Naive thymus-derived CD4-positive, alpha-beta T cell (primary cell): ENCODE measurements around the gene CFAP57. TPM values are rescaled to one million over a fixed set of nuclear protein-coding genes. Genes with fewer than 3 reads are reported as not detected.
A peak's percentile ranks its signal among the peaks of the same experiment; 100 is the strongest.

Experiments
- ATAC-seq: fragments of 150-1000 bp; cut with Tn5 transposase; 2 replicates; pipeline ENCODE4 v1.10.0; 2021; ENCODE audit warnings: mild to moderate bottlenecking, moderate library complexity
- CTCF ChIA-PET: fragments of 350-600 bp; sonication (Branson Sonifier 250); formaldehyde crosslinking; loops from one replicate; lab custom pipeline; 2021; ENCODE audit warnings: antibody characterized with exemption; lab: Charles Lee
- POLR2A ChIA-PET: fragments of 350-600 bp; sonication (Branson Sonifier 250); formaldehyde crosslinking; loops from one replicate; lab custom pipeline; 2021; ENCODE audit warnings: antibody characterized with exemption, inconsistent platforms; lab: Charles Lee
- DNase-seq, 9 donors: peaks; one replicate each; pipeline versions ENCODE4 v3.0.0 to v3.0.0-alpha.2; 2020 to 2022; ENCODE audit warnings: mixed read lengths in 1 of 9
- H3K27ac ChIP-seq: one replicate; pipeline ENCODE4 v1.7.0; 2013; ENCODE audit warnings: mild to moderate bottlenecking, low read depth, low read length, moderate library complexity
- H3K27me3 ChIP-seq, 2 donors: one replicate each; pipeline ENCODE4 v1.7.0; 2013; ENCODE audit warnings: low read length in 2 of 2, mild to moderate bottlenecking in 2 of 2, moderate library complexity in 2 of 2; ENCODE audit not compliant: control insufficient read depth in 2 of 2, insufficient read depth in 2 of 2
- H3K36me3 ChIP-seq, 3 experiments: 1 replicate in 2 of 3; 2 replicates in 1 of 3; pipeline ENCODE4 v1.7.0; 2013; ENCODE audit warnings: low read length in 3 of 3, mild to moderate bottlenecking in 3 of 3, moderate library complexity in 1 of 3; ENCODE audit not compliant: insufficient read depth in 3 of 3, control insufficient read depth in 2 of 3
- H3K4me1 ChIP-seq, 2 donors: one replicate each; pipeline ENCODE4 v1.7.0; 2013; ENCODE audit warnings: low read length in 2 of 2, mild to moderate bottlenecking in 2 of 2, moderate library complexity in 1 of 2; ENCODE audit not compliant: control insufficient read depth in 2 of 2, insufficient read depth in 2 of 2
- H3K4me3 ChIP-seq: 2 replicates; pipeline ENCODE4 v1.7.0; 2013; ENCODE audit warnings: mild to moderate bottlenecking, low read length
- H3K9me3 ChIP-seq, 3 experiments: 1 replicate in 2 of 3; 2 replicates in 1 of 3; pipeline ENCODE4 v1.7.0; 2013; ENCODE audit warnings: low read length in 3 of 3; ENCODE audit not compliant: control insufficient read depth in 2 of 3
- H3K27ac Mint-ChIP-seq, 9 donors: one replicate each; pipeline ENCODE4 v1.8.0; 2020 to 2022; ENCODE audit warnings: mixed read lengths in 9 of 9, mild to moderate bottlenecking in 8 of 9, moderate library complexity in 5 of 9, inconsistent platforms in 2 of 9
- H3K27me3 Mint-ChIP-seq, 5 donors: one replicate each; pipeline ENCODE4 v1.8.0; 2021 to 2022; ENCODE audit warnings: mixed read lengths in 5 of 5, mild to moderate bottlenecking in 1 of 5
- H3K36me3 Mint-ChIP-seq, 5 donors: one replicate each; pipeline ENCODE4 v1.8.0; 2020 to 2022; ENCODE audit warnings: mixed read lengths in 5 of 5, mild to moderate bottlenecking in 3 of 5, inconsistent platforms in 1 of 5
- H3K4me1 Mint-ChIP-seq, 7 donors: one replicate each; pipeline ENCODE4 v1.8.0; 2020 to 2022; ENCODE audit warnings: mixed read lengths in 7 of 7, mild to moderate bottlenecking in 3 of 7, inconsistent platforms in 1 of 7
- H3K4me3 Mint-ChIP-seq, 10 donors: one replicate each; pipeline ENCODE4 v1.8.0; 2020 to 2022; ENCODE audit warnings: mild to moderate bottlenecking in 10 of 10, mixed read lengths in 10 of 10, moderate library complexity in 6 of 10, inconsistent platforms in 2 of 10
- H3K9me3 Mint-ChIP-seq, 11 donors: one replicate each; pipeline ENCODE4 v1.8.0; 2020 to 2022; ENCODE audit warnings: mixed read lengths in 11 of 11, mild to moderate bottlenecking in 4 of 11, inconsistent platforms in 1 of 11, moderate library complexity in 1 of 11
- intact Hi-C, 2 donors: fragments of 100-400 bp; cut with micrococcal nuclease; formaldehyde crosslinking; loops; one replicate each; pipeline ENCODE4 v1.15.1; 2023
- polyA plus RNA-seq, 2 donors: library from polyadenylated mRNA; unstranded; fragments of 300-500 nt; fragmentation: Illumina TruSeq; gene quantifications; one replicate each; pipeline ENCODE4 v1.2.3, GENCODE V29; 2021
- total RNA-seq, 6 experiments: library from RNA in 5 of 6; stranded (reverse) in 5 of 6; gene quantifications; 1 replicate in 5 of 6; 2 replicates in 1 of 6; pipeline ENCODE4 v1.2.3 and lab custom pipeline; 2021 to 2026

CFAP57 gene
- total and polyA plus RNA-seq, 7 experiments from 2014 or later: 0.07 TPM; not detected in 6

DNA sequence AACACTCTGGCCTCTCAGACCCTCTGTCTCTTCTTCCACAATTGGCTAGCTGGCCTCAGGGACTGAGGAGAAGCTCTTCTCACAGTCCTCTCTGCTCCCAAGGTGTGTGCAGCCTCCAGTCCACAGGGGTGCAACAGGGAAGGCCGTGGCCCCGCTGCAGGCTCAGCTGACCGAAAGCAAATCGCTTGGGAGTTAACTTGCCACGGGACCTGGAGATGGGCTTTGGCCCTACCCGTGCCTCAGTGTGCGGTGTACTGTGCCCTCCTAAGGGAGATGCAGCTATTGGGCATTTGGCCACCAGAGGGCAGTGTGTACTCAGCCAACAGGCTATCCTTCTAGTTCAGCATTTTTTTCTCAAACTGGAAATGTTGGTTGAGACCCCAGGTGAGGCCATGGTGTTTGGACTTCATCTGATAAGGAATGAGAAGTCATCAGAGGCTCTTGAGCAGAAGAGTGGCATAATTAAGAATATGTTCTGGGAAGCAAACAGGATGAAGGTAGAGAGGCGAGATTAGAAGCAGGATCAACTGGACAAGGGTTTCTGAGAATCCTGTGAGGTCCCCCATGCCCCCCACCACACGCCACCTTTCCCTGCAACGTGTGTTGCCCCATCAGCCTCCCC lies 55.1 kb downstream of the CFAP57 start:
- H3K27me3 Mint-ChIP-seq: peaks cover 0 to 17% (median 0%) of the 10 kb centered on the region in 5 donors
- Histone ChIP-seq H3K4me1 (no peaks in the 10 kb centered on the region), H3K9me3 (no peaks in the 10 kb centered on the region), H3K27me3 (no peaks in the 10 kb centered on the region), H3K36me3 (no peaks in the 10 kb centered on the region), H3K27ac (no peak overlapping the region), H3K4me3 (no peak overlapping the region)
- H3K9me3 Mint-ChIP-seq: peaks cover 0 to 1% (median 0%) of the 10 kb centered on the region in 11 donors
- peak overlapping the region in 3 of 9 donors; percentile 20 to 41 (median 33) for H3K27ac Mint-ChIP-seq
- H3K36me3 Mint-ChIP-seq: no peaks in the 10 kb centered on the region
- CTCF ChIA-PET: interaction anchor here (0.5 to 2.0 kb wide), 14 partner anchors 8 to 762 kb away, joined by 3 to 60 read pairs (median 3); partner anchors contain the start of genes MED8 and SZT2
- no peak overlapping the region for H3K4me3 Mint-ChIP-seq
- POLR2A ChIA-PET: interaction anchor here (1.5 kb wide), 1 partner anchor 188 kb away, joined by 10 read pairs; no protein-coding TSS in a partner anchor
- intact Hi-C loops: loop anchor here (1.0 to 10.0 kb wide), 8 partner anchors 131 to 708 kb away; partner anchors contain the start of genes CDC20 (in 2 of the 2), ARTN (in 1 of the 2), ELOVL1 (in 1 of the 2) and PTPRF (in 1 of the 2)
- DNase-seq (peak; percentile 50 to 86 (median 76)), ATAC-seq (peak; percentile 94)
- H3K4me1 Mint-ChIP-seq: peaks cover 0 to 8% (median 0%) of the 10 kb centered on the region in 7 donors

GRCh38 chr1:43229826-43230780 lies 58.0 kb downstream of the CFAP57 start:
- Mint-ChIP-seq H3K27me3 (peaks cover 3 to 13% (median 5%) of the 10 kb centered on the region in 5 donors), H3K4me3 (no peak overlapping the region)

GRCh38 chr1:43232074-43232473 lies 59.9 kb downstream of the CFAP57 start:
- no peak overlapping the region for H3K27ac ChIP-seq
- Mint-ChIP-seq H3K4me3 (no peak overlapping the region), H3K9me3 (no peaks in the 10 kb centered on the region), H3K36me3 (no peaks in the 10 kb centered on the region), H3K4me1 (peaks cover 0 to 6% (median 0%) of the 10 kb centered on the region in 7 donors), H3K27ac (no peak overlapping the region), H3K27me3 (peaks cover 3 to 8% (median 5%) of the 10 kb centered on the region in 5 donors)
- H3K36me3 ChIP-seq: no peaks in the 10 kb centered on the region
- H3K27me3 ChIP-seq: no peaks in the 10 kb centered on the region
- no peak for DNase-seq
- POLR2A ChIA-PET: no interaction called here
- intact Hi-C loops: no loop called here
- no peak overlapping the region for H3K4me3 ChIP-seq
- no peaks in the 10 kb centered on the region for H3K9me3 ChIP-seq
- H3K4me1 ChIP-seq: no peaks in the 10 kb centered on the region
- ATAC-seq: no peak
- CTCF ChIA-PET: interaction anchor here (0.6 to 1.8 kb wide), 4 partner anchors 177 to 843 kb away, joined by 3 to 7 read pairs (median 4); no protein-coding TSS in a partner anchor

More at GRCh38 chr1:43229826-43230780, 58.0 kb downstream of the CFAP57 start:
- Mint-ChIP-seq H3K27ac (no peak overlapping the region), H3K4me1 (peaks cover 0 to 8% (median 0%) of the 10 kb centered on the region in 7 donors), H3K9me3 (no peaks in the 10 kb centered on the region), H3K36me3 (no peaks in the 10 kb centered on the region)
- no peak overlapping the region for H3K27ac ChIP-seq
- H3K9me3 ChIP-seq: no peaks in the 10 kb centered on the region
- no peaks in the 10 kb centered on the region for H3K27me3 ChIP-seq
- ChIA-PET CTCF (interaction anchor here (0.6 kb wide), 1 partner anchor 86 kb away, joined by 3 read pairs; no protein-coding TSS in a partner anchor), POLR2A (no interaction called here)
- intact Hi-C loops: loop anchor here (5.0 to 10.0 kb wide), 3 partner anchors 302 to 705 kb away; partner anchors contain the start of genes ARTN (in 1 of the 2) and PTPRF (in 1 of the 2)
- H3K36me3 ChIP-seq: no peaks in the 10 kb centered on the region
- DNase-seq (no peak), ATAC-seq (no peak)
- H3K4me1 ChIP-seq: no peaks in the 10 kb centered on the region
- H3K4me3 ChIP-seq: no peak overlapping the region

GRCh38 chr1:43232482-43232881 lies 60.4 kb downstream of the CFAP57 start:
- POLR2A ChIA-PET: no interaction called here
- Histone ChIP-seq H3K27ac (no peak overlapping the region), H3K4me1 (no peaks in the 10 kb centered on the region), H3K36me3 (no peaks in the 10 kb centered on the region), H3K27me3 (no peaks in the 10 kb centered on the region), H3K4me3 (no peak overlapping the region), H3K9me3 (no peaks in the 10 kb centered on the region)
- Mint-ChIP-seq H3K27ac (no peak overlapping the region), H3K9me3 (no peaks in the 10 kb centered on the region), H3K4me3 (no peak overlapping the region), H3K27me3 (peaks cover under 1 to 5% (median 5%) of the 10 kb centered on the region in 5 donors), H3K4me1 (peaks cover 0 to 2% (median 0%) of the 10 kb centered on the region in 7 donors), H3K36me3 (no peaks in the 10 kb centered on the region)
- CTCF ChIA-PET: interaction anchor here (0.6 to 1.8 kb wide), 3 partner anchors 176 to 390 kb away, joined by 3 to 7 read pairs (median 4); no protein-coding TSS in a partner anchor
- intact Hi-C loops: no loop called here
- no peak for ATAC-seq
- DNase-seq: no peak

DNA sequence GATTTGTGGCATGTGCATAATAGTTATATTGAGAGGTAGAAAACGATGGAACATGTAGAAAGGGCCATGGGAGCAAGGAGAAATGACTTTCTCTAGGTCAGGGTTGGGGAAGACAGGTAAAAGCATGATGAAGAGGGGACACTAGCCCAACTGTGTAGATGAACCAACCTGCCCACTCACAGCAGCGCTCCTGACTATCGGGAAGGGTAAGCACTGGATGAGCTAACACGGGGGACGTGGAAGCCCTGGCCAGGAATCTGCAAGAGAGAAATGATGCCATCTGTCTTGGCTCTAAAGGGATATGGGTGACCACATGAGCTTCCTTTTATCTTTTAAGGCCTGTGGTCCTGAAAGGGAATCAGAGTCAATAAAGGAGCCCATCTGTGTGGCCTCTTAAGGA lies 61.5 kb downstream of the CFAP57 start:
- DNase-seq: no peak
- intact Hi-C loops: no loop called here
- POLR2A ChIA-PET: no interaction called here

GRCh38 chr1:43234267-43234666 lies 62.1 kb downstream of the CFAP57 start:
- POLR2A ChIA-PET: no interaction called here

More for the DNA sequence above, 61.5 kb downstream of the CFAP57 start:
- Histone ChIP-seq H3K27ac (no peak overlapping the region), H3K4me1 (no peaks in the 10 kb centered on the region), H3K36me3 (no peaks in the 10 kb centered on the region), H3K27me3 (no peaks in the 10 kb centered on the region), H3K4me3 (no peak overlapping the region), H3K9me3 (no peaks in the 10 kb centered on the region)
- no peaks in the 10 kb centered on the region for H3K36me3 Mint-ChIP-seq
- H3K4me3 Mint-ChIP-seq: no peak overlapping the region
- H3K9me3 Mint-ChIP-seq: no peaks in the 10 kb centered on the region
- H3K4me1 Mint-ChIP-seq: peaks cover 0 to 3% (median 0%) of the 10 kb centered on the region in 7 donors
- CTCF ChIA-PET: interaction anchor here (1.1 kb wide), 1 partner anchor 182 kb away, joined by 3 read pairs; no protein-coding TSS in a partner anchor
- ATAC-seq: no peak
- H3K27me3 Mint-ChIP-seq: peaks cover 0 to 5% (median 5%) of the 10 kb centered on the region in 5 donors
- H3K27ac Mint-ChIP-seq: no peak overlapping the region

More at GRCh38 chr1:43234267-43234666, 62.1 kb downstream of the CFAP57 start:
- Histone ChIP-seq H3K4me1 (no peaks in the 10 kb centered on the region), H3K27ac (no peak overlapping the region), H3K4me3 (no peak overlapping the region), H3K9me3 (no peaks in the 10 kb centered on the region), H3K27me3 (no peaks in the 10 kb centered on the region), H3K36me3 (no peaks in the 10 kb centered on the region)
- intact Hi-C loops: no loop called here
- CTCF ChIA-PET: interaction anchor here (1.1 kb wide), 1 partner anchor 181 kb away, joined by 3 read pairs; no protein-coding TSS in a partner anchor
- ATAC-seq: no peak
- Mint-ChIP-seq H3K4me3 (no peak overlapping the region), H3K27ac (no peak overlapping the region), H3K9me3 (peaks cover 0 to 1% (median 0%) of the 10 kb centered on the region in 11 donors), H3K4me1 (peaks cover 0 to 8% (median 0%) of the 10 kb centered on the region in 7 donors), H3K27me3 (peaks cover 0 to 5% (median 5%) of the 10 kb centered on the region in 5 donors), H3K36me3 (no peaks in the 10 kb centered on the region)
- no peak for DNase-seq
